ENCODE data around the gene NRXN3.
"Not testable (repeated sequence)": the region's sequence is repeated elsewhere in the genome, so short reads cannot be mapped to it uniquely, and the experiment has no call there.

Gene NRXN3

GRCh38 chr14:79011091-79011919, 841.1 kb downstream of the NRXN3 start:
- Histone ChIP-seq H3K36me3 (ENCODE audit: control insufficient read depth, insufficient read depth, low read length) (no peaks in the 10 kb centered on the region), H3K4me3 (replicated peaks; ENCODE audit: low read depth, low read length) (no peak overlapping the region), H3K27me3 (replicated peaks; ENCODE audit: control insufficient read depth, insufficient read depth, low read length) (no peaks in the 10 kb centered on the region)
- TF ChIP-seq CTCF (IDR thresholded peaks at IDR 0.05; ENCODE audit: insufficient read depth, low read length, poor library complexity, severe bottlenecking): peak; percentile 23
- DNase-seq (ENCODE audit: extremely low read depth, insufficient read length): no peak

GRCh38 chr14:79011920-79012204, 841.7 kb downstream of the NRXN3 start:
- H3K4me3 ChIP-seq (replicated peaks; ENCODE audit: low read depth, low read length): no peak overlapping the region
- no peaks in the 10 kb centered on the region for H3K27me3 ChIP-seq (replicated peaks; ENCODE audit: control insufficient read depth, insufficient read depth, low read length)
- no peak for TF ChIP-seq CTCF (IDR thresholded peaks at IDR 0.05; ENCODE audit: insufficient read depth, low read length, poor library complexity, severe bottlenecking)
- no peaks in the 10 kb centered on the region for H3K36me3 ChIP-seq (ENCODE audit: control insufficient read depth, insufficient read depth, low read length)
- DNase-seq (ENCODE audit: extremely low read depth, insufficient read length): no peak

DNA sequence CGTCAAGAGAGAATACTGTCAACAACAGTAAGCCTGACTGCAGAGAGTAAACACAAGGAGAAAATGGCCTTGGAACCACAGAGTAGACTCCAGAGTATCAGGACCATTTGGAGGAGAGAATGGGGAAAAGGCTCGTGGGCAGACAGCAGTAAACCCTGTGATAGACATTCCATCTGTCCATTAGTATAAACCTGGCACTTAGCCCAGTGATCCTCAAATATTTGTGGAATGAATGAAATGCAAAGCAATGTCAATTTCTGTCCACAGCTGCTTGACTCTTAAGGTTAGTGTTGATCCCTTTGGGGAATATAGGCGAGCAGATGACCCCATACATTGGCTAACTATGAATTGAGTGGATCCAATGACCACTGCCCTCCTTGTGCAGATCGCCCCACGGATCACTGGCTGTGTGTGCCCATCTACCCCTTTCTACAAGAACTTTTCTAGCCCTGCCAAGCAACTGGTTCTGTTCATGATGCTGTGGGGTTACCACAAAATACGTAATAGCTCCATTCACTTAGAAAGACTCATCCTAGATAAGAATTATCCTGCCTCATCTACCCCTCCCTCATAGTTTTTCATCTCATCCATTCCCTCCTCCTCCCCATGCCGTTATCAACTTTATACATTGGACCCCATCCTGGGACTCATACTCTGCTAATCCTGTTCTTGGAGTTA, 846.8 kb downstream of the NRXN3 start:
- no peak for TF ChIP-seq CTCF (IDR thresholded peaks at IDR 0.05; ENCODE audit: insufficient read depth, low read length, poor library complexity, severe bottlenecking)
- Histone ChIP-seq H3K36me3 (ENCODE audit: control insufficient read depth, insufficient read depth, low read length) (no peaks in the 10 kb centered on the region), H3K4me3 (replicated peaks; ENCODE audit: low read depth, low read length) (no peak overlapping the region), H3K27me3 (replicated peaks; ENCODE audit: control insufficient read depth, insufficient read depth, low read length) (no peaks in the 10 kb centered on the region)
- no peak for DNase-seq (ENCODE audit: extremely low read depth, insufficient read length)

GRCh38 chr14:79017561-79017960, 847.4 kb downstream of the NRXN3 start:
- no peaks in the 10 kb centered on the region for H3K36me3 ChIP-seq (ENCODE audit: control insufficient read depth, insufficient read depth, low read length)
- TF ChIP-seq CTCF (IDR thresholded peaks at IDR 0.05; ENCODE audit: insufficient read depth, low read length, poor library complexity, severe bottlenecking): no peak
- no peak for DNase-seq (ENCODE audit: extremely low read depth, insufficient read length)
- no peak overlapping the region for H3K4me3 ChIP-seq (replicated peaks; ENCODE audit: low read depth, low read length)
- H3K27me3 ChIP-seq (replicated peaks; ENCODE audit: control insufficient read depth, insufficient read depth, low read length): no peaks in the 10 kb centered on the region

DNA sequence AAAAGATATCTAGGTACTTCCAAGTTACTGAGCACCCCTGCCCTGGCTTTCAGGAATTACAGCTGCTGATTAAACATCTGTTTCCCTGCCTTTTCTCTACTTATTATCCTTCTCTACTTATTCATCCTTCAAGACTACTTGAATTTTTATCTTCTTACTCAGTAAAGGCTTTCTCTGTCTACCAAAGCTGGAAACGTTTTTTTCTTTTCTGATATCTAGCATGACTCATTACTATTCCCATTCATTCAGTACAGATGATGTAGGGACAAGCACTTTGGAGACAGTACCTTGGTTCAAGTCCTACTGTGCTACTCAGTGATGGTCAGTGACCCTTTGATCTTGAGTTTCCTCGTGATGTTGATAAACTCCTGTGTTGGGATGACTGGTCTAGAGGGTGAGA, 848.7 kb downstream of the NRXN3 start:
- DNase-seq (ENCODE audit: extremely low read depth, insufficient read length): no peak
- TF ChIP-seq CTCF (IDR thresholded peaks at IDR 0.05; ENCODE audit: insufficient read depth, low read length, poor library complexity, severe bottlenecking): no peak

GRCh38 chr14:79019898-79020297, 849.7 kb downstream of the NRXN3 start:
- H3K36me3 ChIP-seq (ENCODE audit: control insufficient read depth, insufficient read depth, low read length); H3K4me3 ChIP-seq (replicated peaks; ENCODE audit: low read depth, low read length); H3K27me3 ChIP-seq (replicated peaks; ENCODE audit: control insufficient read depth, insufficient read depth, low read length); DNase-seq (ENCODE audit: extremely low read depth, insufficient read length): not testable (repeated sequence)

More for the DNA sequence above, 848.7 kb downstream of the NRXN3 start:
- H3K4me3 ChIP-seq (replicated peaks; ENCODE audit: low read depth, low read length): no peak overlapping the region
- no peaks in the 10 kb centered on the region for H3K27me3 ChIP-seq (replicated peaks; ENCODE audit: control insufficient read depth, insufficient read depth, low read length)
- no peaks in the 10 kb centered on the region for H3K36me3 ChIP-seq (ENCODE audit: control insufficient read depth, insufficient read depth, low read length)

All from GM06990 (cell line).